GM12873 (cell line): Measurements from ENCODE around the gene ACTN3.

ENCODE experiments used
- TF ChIP-seq, protein P1 (sequence below): IDR thresholded peaks from 2 replicates; pipeline ENCODE4 v1.5.1; 2012; ENCODE audit warnings: low read depth, mild to moderate bottlenecking, moderate library complexity, low read length, control low read depth; ENCODE audit not compliant: insufficient read depth; ENCODE audit errors: missing control alignments

ACTN3 gene

GRCh38 chr11:66539170-66539869, 7.4 kb upstream of the ACTN3 start:
- TF ChIP-seq, protein P1, sequence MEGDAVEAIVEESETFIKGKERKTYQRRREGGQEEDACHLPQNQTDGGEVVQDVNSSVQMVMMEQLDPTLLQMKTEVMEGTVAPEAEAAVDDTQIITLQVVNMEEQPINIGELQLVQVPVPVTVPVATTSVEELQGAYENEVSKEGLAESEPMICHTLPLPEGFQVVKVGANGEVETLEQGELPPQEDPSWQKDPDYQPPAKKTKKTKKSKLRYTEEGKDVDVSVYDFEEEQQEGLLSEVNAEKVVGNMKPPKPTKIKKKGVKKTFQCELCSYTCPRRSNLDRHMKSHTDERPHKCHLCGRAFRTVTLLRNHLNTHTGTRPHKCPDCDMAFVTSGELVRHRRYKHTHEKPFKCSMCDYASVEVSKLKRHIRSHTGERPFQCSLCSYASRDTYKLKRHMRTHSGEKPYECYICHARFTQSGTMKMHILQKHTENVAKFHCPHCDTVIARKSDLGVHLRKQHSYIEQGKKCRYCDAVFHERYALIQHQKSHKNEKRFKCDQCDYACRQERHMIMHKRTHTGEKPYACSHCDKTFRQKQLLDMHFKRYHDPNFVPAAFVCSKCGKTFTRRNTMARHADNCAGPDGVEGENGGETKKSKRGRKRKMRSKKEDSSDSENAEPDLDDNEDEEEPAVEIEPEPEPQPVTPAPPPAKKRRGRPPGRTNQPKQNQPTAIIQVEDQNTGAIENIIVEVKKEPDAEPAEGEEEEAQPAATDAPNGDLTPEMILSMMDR = no peak

- TF ChIP-seq, protein P1 = no peak
Measured at GRCh38 chr11:66539870-66540213, 6.9 kb upstream of the ACTN3 start.

DNA sequence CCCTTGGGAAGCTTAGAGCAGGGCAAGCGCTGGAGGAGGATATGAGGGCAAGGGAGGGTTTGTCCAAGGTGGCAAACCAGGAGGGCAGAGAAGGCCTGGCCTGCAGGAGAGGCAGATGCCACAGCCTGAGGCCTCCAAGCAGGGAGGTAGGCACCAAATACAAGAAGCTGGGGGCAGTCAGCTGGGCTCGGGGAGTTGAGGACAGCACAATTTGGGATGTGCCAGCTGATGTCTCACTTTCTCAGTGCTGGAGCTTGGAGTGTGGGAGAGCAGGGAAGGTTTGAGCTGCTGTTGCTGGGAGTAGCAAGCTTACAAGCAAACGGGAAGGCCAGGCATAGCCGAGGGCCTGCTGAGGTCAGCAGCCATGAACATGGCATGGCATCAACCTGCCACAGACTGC, 4.8 kb upstream of the ACTN3 start:
- TF ChIP-seq, protein P1 = no peak

DNA sequence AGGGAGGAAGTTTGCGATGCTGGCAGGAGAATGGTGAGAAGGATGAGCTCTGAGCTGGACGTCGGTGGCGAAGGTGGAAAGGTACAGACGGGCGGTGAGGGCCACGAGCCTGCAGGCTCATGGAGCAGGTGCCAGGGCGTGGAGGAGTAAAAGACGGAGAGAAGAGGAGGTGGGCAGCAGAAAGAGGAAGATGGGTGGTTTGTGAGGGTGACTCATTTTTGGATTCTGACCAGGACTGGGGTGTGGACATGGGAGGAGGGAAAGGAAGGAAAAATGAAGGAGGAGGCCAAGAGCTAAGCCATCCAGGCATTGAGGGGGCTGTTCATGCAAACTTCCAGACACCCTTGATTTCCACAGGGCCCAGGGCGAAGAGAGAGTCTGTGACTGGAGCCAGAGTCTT, 4.3 kb upstream of the ACTN3 start:
- TF ChIP-seq, protein P1 = no peak

DNA sequence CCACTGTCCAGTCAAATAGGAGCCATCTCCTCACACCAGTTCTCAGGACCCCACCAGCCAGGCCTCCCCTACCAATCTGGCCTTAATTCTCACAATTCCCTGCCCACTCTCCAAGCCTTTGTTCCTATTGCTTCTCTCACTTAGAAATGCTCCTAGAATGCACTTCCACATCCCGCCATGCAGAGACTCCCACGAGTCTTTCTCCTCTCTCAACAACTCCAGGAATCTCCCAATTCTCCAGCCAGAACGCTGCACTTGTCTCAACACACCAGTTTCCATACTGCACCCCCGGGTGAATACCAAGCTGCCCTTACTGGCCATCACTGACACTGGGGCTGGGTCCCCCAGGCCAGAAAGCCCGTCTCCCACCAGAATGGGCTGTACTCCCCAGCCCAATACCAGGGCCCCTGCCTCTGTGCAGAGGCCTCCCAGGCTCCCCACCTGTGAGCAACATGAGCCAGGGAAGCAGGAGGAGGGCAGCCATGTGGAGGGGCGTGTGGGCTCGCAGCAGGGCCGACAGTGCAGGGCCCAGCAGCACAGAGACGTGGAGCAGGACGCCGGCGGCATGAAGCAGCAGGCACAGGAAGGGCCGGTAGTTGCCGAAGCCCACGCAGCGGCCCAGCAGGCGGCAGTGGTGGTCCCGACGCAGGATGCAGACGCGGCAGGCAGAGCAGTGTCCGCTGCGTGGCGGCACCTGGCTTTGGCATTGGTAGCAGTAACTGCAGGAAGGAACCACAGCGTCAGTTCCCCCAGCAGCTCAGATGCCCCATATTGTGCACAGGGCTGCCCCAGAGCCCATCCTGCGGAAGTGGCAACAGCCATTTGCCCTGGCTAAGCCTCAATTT, 3.2 kb upstream of the ACTN3 start:
- TF ChIP-seq, protein P1 = peak; percentile 55

DNA sequence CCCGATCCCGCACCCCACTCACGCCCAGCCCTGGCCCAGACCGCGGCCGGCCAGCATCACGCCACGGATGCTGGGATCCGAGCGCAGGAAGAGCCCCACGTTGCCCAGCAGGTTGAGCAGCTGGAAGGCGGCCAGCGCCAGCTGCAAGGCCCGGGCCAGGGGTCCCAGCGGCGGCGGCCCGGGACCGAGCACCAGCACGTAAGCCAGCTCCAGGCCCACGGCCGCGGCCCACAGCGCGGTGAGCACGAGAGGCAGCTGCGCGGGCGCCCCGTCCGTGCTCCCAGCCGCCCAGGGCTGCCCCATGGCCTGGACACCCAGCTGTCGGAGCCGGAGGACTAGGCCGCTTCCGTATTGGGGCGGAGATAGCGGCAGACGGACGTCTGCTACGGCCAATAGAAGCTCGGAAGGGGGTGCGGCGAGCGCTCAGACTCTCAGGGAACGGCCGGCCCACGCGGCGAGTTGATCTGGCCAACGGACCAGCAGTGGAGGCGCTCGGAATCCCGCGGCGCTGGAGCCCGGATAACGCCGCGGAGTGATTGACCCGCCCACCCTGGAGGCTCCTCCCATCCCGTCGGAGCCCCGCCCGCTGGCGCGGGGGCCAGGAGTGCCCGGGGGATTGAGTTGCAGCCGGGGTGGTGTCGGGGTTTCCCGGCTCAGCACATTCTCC, 869 bp upstream of the ACTN3 start, which contains the start of gene ZDHHC24:
TSS of gene ZDHHC24 (minus strand) at position 348 of the 667 bp plus-strand sequence. CDS start at position 303, 45 bp downstream.
- TF ChIP-seq, protein P1 = no peak
